H1 (cell line): ENCODE data around the gene FADS6. TPM values are rescaled to one million over a fixed set of nuclear protein-coding genes. Genes with fewer than 3 reads are reported as not detected.

Source experiments
- CBX8 ChIP-seq: fragments of 300-800, 300-1000 bp; sonication (generic); IDR thresholded peaks from 2 replicates; pipeline ENCODE4 v1.7.1; 2016; ENCODE audit warnings: low read depth, low read length, borderline replicate concordance
- GTF2F1 ChIP-seq: IDR thresholded peaks from 2 replicates; pipeline ENCODE4 v1.6.1; 2012; ENCODE audit warnings: low read depth, low read length, improper control_type of control experiment, borderline replicate concordance
- HDAC6 ChIP-seq: IDR thresholded peaks from one replicate; pipeline ENCODE4 v1.7.1; 2012; ENCODE audit warnings: low read depth, mild to moderate bottlenecking, inconsistent platforms, low read length, moderate library complexity
- RFX5 ChIP-seq: IDR thresholded peaks from 2 replicates; pipeline ENCODE4 v1.6.1; 2011; ENCODE audit warnings: low read depth, low read length, improper control_type of control experiment, borderline replicate concordance
- SUZ12 ChIP-seq: fragments of 200-600 bp; sonication (generic); IDR thresholded peaks from 2 replicates; pipeline ENCODE4 v1.6.1; 2012; ENCODE audit warnings: mild to moderate bottlenecking, inconsistent platforms, low read length, moderate library complexity, mixed read lengths
- TEAD4 ChIP-seq: IDR thresholded peaks from 2 replicates; pipeline ENCODE4 v1.6.1; 2012; ENCODE audit warnings: low read depth, low read length, inconsistent platforms, mixed read lengths
- polyA plus RNA-seq, 7 experiments: library from polyadenylated mRNA; depleted of rRNA in 3 of 7; stranded (reverse) in 5 of 7; unstranded in 2 of 7; fragments of >200 nt in 5 of 7; fragments of 200-250 nt in 2 of 7; gene quantifications; 1 replicate in 5 of 7; 2 replicates in 1 of 7; 4 replicates in 1 of 7; pipeline versions ENCODE4 v1.2.1 to v1.2.3, GENCODE V29; 2011 to 2013; ENCODE audit warnings: missing spikeins in 2 of 7, mixed read lengths in 2 of 7
- total RNA-seq: library from RNA; stranded (reverse); fragmentation: NEBNext Ultra II Directional; extraction: Animal tissue kit (Norgen Biotek cat#: 25700); gene quantifications from 2 replicates; pipeline ENCODE4 v1.2.1, GENCODE V29; 2021
- TF ChIP-seq, protein P1 (sequence below), 3 experiments: IDR thresholded peaks; 1 replicate in 2 of 3; 2 replicates in 1 of 3; pipeline versions ENCODE4 v1.5.1 to v1.6.1; 2011; ENCODE audit warnings: low read length in 3 of 3, mild to moderate bottlenecking in 3 of 3, inconsistent platforms in 2 of 3, low read depth in 1 of 3, moderate library complexity in 1 of 3; ENCODE audit not compliant: insufficient read depth in 1 of 3; ENCODE audit errors: control extremely low read depth in 1 of 3

FADS6 gene
- total and polyA plus RNA-seq, 2 of the 8 experiments (the other 6 are each of a cell fraction or from before 2014, with no cell fraction given): 0.56 to 2.5 TPM

DNA sequence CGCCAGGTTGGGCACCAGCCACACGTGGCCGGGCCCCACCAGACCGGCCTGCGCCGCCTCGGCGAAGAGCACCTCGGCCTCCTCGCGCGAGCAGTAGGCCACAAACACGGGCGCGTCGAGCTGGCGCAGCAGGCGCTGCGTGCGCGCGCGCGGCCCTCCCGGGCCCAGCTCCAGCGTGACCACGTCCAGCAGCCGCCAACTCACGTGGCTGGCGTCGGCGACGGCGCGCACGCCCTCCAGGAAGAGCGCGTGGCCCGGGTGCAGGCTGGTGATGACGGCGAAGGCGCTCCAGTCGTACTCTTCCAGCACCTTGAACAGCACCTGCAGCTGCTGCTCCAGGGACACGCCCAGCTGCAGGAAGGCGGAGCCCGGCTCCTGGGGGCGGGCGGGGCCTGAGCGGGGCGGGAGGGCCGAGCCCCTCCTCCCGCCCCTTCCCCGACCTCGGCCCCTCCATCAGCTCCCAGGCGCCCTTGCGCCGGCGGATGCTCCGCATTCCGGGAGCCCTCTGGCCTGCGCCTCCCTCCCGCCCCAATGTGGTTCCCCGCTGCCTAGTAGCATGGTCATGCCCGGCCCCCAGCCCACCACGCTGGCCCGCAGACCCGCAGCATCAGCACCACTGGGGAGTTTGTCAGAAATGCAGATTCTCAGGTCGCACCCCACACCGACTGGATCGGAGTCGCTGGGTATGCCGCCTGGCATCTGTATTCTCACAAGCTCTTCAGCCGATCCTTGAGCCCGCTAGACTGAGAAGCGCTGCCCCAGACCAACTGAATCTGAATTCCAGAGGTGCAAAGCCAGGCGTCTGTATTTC lies 41.0 kb downstream of the FADS6 start (continued):
- TF ChIP-seq RFX5 (no peak), GTF2F1 (peak; percentile 85; the same call in 1 of the 2 replicates), HDAC6 (no peak), CBX8 (no peak), SUZ12 (no peak; the same call in 1 of the 2 replicates), TEAD4 (peak; percentile 77)
- TF ChIP-seq, protein P1, sequence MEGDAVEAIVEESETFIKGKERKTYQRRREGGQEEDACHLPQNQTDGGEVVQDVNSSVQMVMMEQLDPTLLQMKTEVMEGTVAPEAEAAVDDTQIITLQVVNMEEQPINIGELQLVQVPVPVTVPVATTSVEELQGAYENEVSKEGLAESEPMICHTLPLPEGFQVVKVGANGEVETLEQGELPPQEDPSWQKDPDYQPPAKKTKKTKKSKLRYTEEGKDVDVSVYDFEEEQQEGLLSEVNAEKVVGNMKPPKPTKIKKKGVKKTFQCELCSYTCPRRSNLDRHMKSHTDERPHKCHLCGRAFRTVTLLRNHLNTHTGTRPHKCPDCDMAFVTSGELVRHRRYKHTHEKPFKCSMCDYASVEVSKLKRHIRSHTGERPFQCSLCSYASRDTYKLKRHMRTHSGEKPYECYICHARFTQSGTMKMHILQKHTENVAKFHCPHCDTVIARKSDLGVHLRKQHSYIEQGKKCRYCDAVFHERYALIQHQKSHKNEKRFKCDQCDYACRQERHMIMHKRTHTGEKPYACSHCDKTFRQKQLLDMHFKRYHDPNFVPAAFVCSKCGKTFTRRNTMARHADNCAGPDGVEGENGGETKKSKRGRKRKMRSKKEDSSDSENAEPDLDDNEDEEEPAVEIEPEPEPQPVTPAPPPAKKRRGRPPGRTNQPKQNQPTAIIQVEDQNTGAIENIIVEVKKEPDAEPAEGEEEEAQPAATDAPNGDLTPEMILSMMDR (IDR thresholded peaks at IDR 0.05; ENCODE audit: control extremely low read depth in 1 of 3, insufficient read depth in 1 of 3, low read depth in 1 of 3, low read length in 3 of 3): no peak
